Activated CD4-positive, alpha-beta T cell treated with anti-CD3 and anti-CD28 coated beads, Interleukin-2, Interleukin-6, amounts not matched to agents 100 ng/mL and 50 ng/mL, durations not matched to agents 16 hours and 8 hours (primary cell): ENCODE measurements around the gene GALNT3.

Experiments used
- DNase-seq: peaks from one replicate; pipeline ENCODE4 v3.0.0-alpha.2; 2020

The GALNT3 gene

GRCh38 chr2:165793779-165794535 lies at the start of gene GALNT3:
GALNT3 (minus strand) TSS chr2:165794247; CDS start chr2:165770700, 23,547 bp downstream.
- DNase-seq, result peak; percentile 43

GRCh38 chr2:165843351-165843750 lies 49.3 kb upstream of the GALNT3 start:
- no peak for DNase-seq

GRCh38 chr2:165840333-165840958 lies 46.4 kb upstream of the GALNT3 start:
- DNase-seq, result no peak

- DNase-seq, result no peak
Measured at GRCh38 chr2:165839610-165840009, 45.6 kb upstream of the GALNT3 start.

GRCh38 chr2:165837122-165837521 lies 43.1 kb upstream of the GALNT3 start:
- no peak for DNase-seq

- DNase-seq, result no peak
Measured at GRCh38 chr2:165835363-165835762, 41.3 kb upstream of the GALNT3 start.

GRCh38 chr2:165833156-165833555 lies 39.1 kb upstream of the GALNT3 start:
- DNase-seq, result no peak

GRCh38 chr2:165827921-165828276 lies 33.9 kb upstream of the GALNT3 start:
- DNase-seq, result no peak

- no peak for DNase-seq
Measured at GRCh38 chr2:165827016-165827920, 33.2 kb upstream of the GALNT3 start.

GRCh38 chr2:165825041-165825440 lies 31.0 kb upstream of the GALNT3 start:
- no peak for DNase-seq

- no peak for DNase-seq
Measured at GRCh38 chr2:165820296-165820695, 26.2 kb upstream of the GALNT3 start.

GRCh38 chr2:165818920-165819319 lies 24.9 kb upstream of the GALNT3 start:
- DNase-seq, result no peak

- no peak for DNase-seq
Measured at GRCh38 chr2:165815299-165816141, 21.5 kb upstream of the GALNT3 start.

GRCh38 chr2:165814473-165814872 lies 20.4 kb upstream of the GALNT3 start:
- DNase-seq, result no peak

- DNase-seq, result no peak
Measured at GRCh38 chr2:165811592-165812370, 17.7 kb upstream of the GALNT3 start.

GRCh38 chr2:165810418-165810817 lies 16.4 kb upstream of the GALNT3 start:
- DNase-seq, result no peak

GRCh38 chr2:165804719-165805118 lies 10.7 kb upstream of the GALNT3 start:
- DNase-seq, result no peak

- no peak for DNase-seq
Measured at GRCh38 chr2:165803123-165803760, 9.2 kb upstream of the GALNT3 start.

GRCh38 chr2:165801176-165801575 lies 7.1 kb upstream of the GALNT3 start:
- DNase-seq, result no peak

- no peak for DNase-seq
Measured at GRCh38 chr2:165796819-165797530, 2.9 kb upstream of the GALNT3 start.

GRCh38 chr2:165796129-165796528 lies 2.1 kb upstream of the GALNT3 start:
- DNase-seq, result no peak
